ENCODE results near the gene FAM13C.

DNA sequence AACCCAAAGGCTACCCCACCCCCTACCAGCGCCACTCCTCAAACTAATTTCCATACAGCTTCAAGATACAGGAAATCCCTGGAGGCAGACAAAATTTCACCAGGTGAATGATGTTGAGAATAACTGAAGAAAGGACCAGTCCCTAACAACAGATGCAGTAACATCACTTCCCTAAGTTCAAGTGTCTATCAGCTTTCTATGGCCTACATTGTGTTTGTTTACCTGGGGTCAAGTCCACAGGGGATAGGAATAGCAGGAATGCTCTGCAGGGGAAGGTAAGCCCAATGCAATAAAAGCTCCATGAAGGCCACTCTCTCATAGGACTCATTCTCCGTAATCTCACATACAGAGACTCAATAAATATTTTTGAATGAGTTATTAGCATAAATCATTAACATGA, 26.9 kb downstream of the FAM13C start:
- TF ChIP-seq, protein P1, sequence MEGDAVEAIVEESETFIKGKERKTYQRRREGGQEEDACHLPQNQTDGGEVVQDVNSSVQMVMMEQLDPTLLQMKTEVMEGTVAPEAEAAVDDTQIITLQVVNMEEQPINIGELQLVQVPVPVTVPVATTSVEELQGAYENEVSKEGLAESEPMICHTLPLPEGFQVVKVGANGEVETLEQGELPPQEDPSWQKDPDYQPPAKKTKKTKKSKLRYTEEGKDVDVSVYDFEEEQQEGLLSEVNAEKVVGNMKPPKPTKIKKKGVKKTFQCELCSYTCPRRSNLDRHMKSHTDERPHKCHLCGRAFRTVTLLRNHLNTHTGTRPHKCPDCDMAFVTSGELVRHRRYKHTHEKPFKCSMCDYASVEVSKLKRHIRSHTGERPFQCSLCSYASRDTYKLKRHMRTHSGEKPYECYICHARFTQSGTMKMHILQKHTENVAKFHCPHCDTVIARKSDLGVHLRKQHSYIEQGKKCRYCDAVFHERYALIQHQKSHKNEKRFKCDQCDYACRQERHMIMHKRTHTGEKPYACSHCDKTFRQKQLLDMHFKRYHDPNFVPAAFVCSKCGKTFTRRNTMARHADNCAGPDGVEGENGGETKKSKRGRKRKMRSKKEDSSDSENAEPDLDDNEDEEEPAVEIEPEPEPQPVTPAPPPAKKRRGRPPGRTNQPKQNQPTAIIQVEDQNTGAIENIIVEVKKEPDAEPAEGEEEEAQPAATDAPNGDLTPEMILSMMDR (IDR thresholded peaks at IDR 0.05; ENCODE audit: low read depth, low read length) = no peak
- TF ChIP-seq, protein P2, sequence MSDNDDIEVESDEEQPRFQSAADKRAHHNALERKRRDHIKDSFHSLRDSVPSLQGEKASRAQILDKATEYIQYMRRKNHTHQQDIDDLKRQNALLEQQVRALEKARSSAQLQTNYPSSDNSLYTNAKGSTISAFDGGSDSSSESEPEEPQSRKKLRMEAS (IDR thresholded peaks at IDR 0.05; ENCODE audit: low read depth, low read length) = no peak
- TF ChIP-seq POLR2A (IDR thresholded peaks at IDR 0.05; ENCODE audit: extremely low read depth, insufficient read length) (no peak), MYC (IDR thresholded peaks at IDR 0.05; ENCODE audit: low read depth, low read length) (no peak)

All from NB4 (cell line).